Measurements from ENCODE around the gene RBM14. TPM values are rescaled to one million over a fixed set of nuclear protein-coding genes. Genes with fewer than 3 reads are reported as not detected.

RBM14 gene
- polyA plus RNA-seq, 1 donor (not counting 4 experiments of a cell fraction or from before 2014, with no cell fraction given): 16.6 TPM

DNA sequence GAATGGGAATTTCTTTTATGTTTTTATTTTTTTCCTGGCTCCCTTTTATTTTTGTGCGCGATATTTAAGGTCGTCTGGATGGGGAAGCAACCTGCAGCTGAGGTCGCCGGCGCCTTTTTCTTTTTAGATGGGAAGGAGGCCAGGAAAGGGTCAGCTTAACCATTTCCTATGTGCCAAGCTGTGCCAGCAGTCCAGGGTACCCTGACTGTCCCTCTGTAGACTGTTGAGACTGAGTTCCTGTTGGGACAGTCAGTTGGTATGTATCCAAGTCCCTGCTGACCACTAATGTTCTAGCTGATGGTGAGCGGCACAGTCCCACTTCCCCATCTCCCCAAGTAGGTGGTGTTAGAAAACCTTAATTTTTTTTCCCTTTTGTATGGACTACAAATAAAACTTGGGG, 10.5 kb downstream of the RBM14 start:
- Histone ChIP-seq H3K4me1 (ENCODE audit: control insufficient read depth, extremely low read depth, insufficient read depth, low read length) (no peaks in the 10 kb centered on the region), H3K27ac (ENCODE audit: control insufficient read depth, insufficient read depth, low read length) (no peak overlapping the region), H4K20me1 (ENCODE audit: control insufficient read depth, extremely low read depth, insufficient read depth, low read length) (peaks cover 47% of the 10 kb centered on the region), H3K36me3 (ENCODE audit: control insufficient read depth in 2 of 2, extremely low read depth in 1 of 2, insufficient read depth in 2 of 2, low read length in 2 of 2) (peaks cover 60 to 61% of the 10 kb centered on the region in 2 experiments), H3K4me3 (ENCODE audit: control insufficient read depth in 2 of 3, extremely low read depth in 1 of 3, insufficient read depth in 2 of 3, low read depth in 1 of 3, low read length in 3 of 3) (no peak overlapping the region), H2AFZ (ENCODE audit: control insufficient read depth, low read length) (no peak overlapping the region), H3K9ac (ENCODE audit: control insufficient read depth, extremely low read depth, insufficient read depth, low read length) (no peak overlapping the region), H3K27me3 (ENCODE audit: control insufficient read depth, extremely low read depth, insufficient read depth, low read length) (no peaks in the 10 kb centered on the region), H3K9me3 (ENCODE audit: control insufficient read depth, low read depth, low read length) (no peaks in the 10 kb centered on the region), H3K79me2 (ENCODE audit: control insufficient read depth, insufficient read depth, low read length) (peaks cover 100% of the 10 kb centered on the region), H3K9me1 (ENCODE audit: control insufficient read depth, extremely low read depth, insufficient read depth, low read length) (peaks cover 2% of the 10 kb centered on the region), H3K4me2 (ENCODE audit: control insufficient read depth, extremely low read depth, insufficient read depth, low read depth, low read length) (no peak overlapping the region)
- FAIRE-seq (no peak), DNase-seq (ENCODE audit: low read depth, low spot score) (no peak)
- TF ChIP-seq, protein P1, sequence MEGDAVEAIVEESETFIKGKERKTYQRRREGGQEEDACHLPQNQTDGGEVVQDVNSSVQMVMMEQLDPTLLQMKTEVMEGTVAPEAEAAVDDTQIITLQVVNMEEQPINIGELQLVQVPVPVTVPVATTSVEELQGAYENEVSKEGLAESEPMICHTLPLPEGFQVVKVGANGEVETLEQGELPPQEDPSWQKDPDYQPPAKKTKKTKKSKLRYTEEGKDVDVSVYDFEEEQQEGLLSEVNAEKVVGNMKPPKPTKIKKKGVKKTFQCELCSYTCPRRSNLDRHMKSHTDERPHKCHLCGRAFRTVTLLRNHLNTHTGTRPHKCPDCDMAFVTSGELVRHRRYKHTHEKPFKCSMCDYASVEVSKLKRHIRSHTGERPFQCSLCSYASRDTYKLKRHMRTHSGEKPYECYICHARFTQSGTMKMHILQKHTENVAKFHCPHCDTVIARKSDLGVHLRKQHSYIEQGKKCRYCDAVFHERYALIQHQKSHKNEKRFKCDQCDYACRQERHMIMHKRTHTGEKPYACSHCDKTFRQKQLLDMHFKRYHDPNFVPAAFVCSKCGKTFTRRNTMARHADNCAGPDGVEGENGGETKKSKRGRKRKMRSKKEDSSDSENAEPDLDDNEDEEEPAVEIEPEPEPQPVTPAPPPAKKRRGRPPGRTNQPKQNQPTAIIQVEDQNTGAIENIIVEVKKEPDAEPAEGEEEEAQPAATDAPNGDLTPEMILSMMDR (optimal IDR thresholded peaks at IDR 0.05 in 1 of 3, IDR thresholded peaks at IDR 0.05 in 1 of 3, conservative IDR thresholded peaks at IDR 0.05 in 1 of 3; ENCODE audit: extremely low read depth in 1 of 3, insufficient read depth in 2 of 3, low read length in 3 of 3): no peak
- TF ChIP-seq EZH2 (IDR thresholded peaks at IDR 0.05; ENCODE audit: low read length): no peak
- dilution Hi-C loops (cut with MboI; ENCODE audit: extremely low pct_ligation_motif_present, low sequenced_read_pairs): no loop called here

DNA sequence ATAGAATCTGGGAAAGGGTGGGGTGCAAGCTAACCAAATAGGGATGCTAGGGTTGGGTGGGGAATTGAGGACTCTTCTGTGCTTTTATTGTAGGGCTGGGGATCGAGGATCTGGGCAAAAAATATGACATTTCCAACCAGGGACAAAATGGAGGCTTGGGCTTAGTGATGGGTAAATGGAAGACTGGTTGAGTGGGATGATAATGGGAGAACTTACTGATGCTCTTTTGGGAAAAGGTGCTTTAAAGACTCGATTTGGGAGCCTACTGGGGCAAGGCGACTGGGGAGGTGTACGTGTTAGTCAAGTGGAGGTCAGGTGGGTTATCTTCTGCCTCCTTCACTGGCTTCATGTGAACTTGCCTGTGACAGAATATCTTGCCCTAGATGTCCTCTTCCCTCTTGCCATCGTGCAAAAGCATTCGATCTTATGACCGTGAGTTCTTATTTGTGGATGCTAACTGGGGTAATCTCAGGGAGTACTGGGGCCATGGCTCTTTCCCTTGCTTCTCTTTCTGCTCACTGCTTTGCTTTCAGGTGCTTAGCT, 11.7 kb downstream of the RBM14 start:
- no peak for DNase-seq (ENCODE audit: low read depth, low spot score)
- Histone ChIP-seq H3K9me3 (ENCODE audit: control insufficient read depth, low read depth, low read length) (no peaks in the 10 kb centered on the region), H3K27me3 (ENCODE audit: control insufficient read depth, extremely low read depth, insufficient read depth, low read length) (no peaks in the 10 kb centered on the region), H3K9me1 (ENCODE audit: control insufficient read depth, extremely low read depth, insufficient read depth, low read length) (no peaks in the 10 kb centered on the region), H3K4me2 (ENCODE audit: control insufficient read depth, extremely low read depth, insufficient read depth, low read depth, low read length) (no peak overlapping the region), H2AFZ (ENCODE audit: control insufficient read depth, low read length) (no peak overlapping the region), H3K79me2 (ENCODE audit: control insufficient read depth, insufficient read depth, low read length) (peaks cover 99% of the 10 kb centered on the region), H3K4me1 (ENCODE audit: control insufficient read depth, extremely low read depth, insufficient read depth, low read length) (no peaks in the 10 kb centered on the region), H3K36me3 (ENCODE audit: control insufficient read depth in 2 of 2, extremely low read depth in 1 of 2, insufficient read depth in 2 of 2, low read length in 2 of 2) (peaks cover 56 to 61% of the 10 kb centered on the region in 2 experiments), H4K20me1 (ENCODE audit: control insufficient read depth, extremely low read depth, insufficient read depth, low read length) (peaks cover 35% of the 10 kb centered on the region), H3K4me3 (ENCODE audit: control insufficient read depth in 2 of 3, extremely low read depth in 1 of 3, insufficient read depth in 2 of 3, low read depth in 1 of 3, low read length in 3 of 3) (no peak overlapping the region), H3K9ac (ENCODE audit: control insufficient read depth, extremely low read depth, insufficient read depth, low read length) (no peak overlapping the region), H3K27ac (ENCODE audit: control insufficient read depth, insufficient read depth, low read length) (no peak overlapping the region)
- FAIRE-seq: no peak
- TF ChIP-seq EZH2 (IDR thresholded peaks at IDR 0.05; ENCODE audit: low read length): no peak
- TF ChIP-seq, protein P1 (optimal IDR thresholded peaks at IDR 0.05 in 1 of 3, IDR thresholded peaks at IDR 0.05 in 1 of 3, conservative IDR thresholded peaks at IDR 0.05 in 1 of 3; ENCODE audit: extremely low read depth in 1 of 3, insufficient read depth in 2 of 3, low read length in 3 of 3): no peak
- dilution Hi-C loops (cut with MboI; ENCODE audit: extremely low pct_ligation_motif_present, low sequenced_read_pairs): no loop called here

Data from keratinocyte (primary cell).